ENCODE data around the gene CHCHD3. TPM values are rescaled to one million over a fixed set of nuclear protein-coding genes. Genes with fewer than 3 reads are reported as not detected.

CHCHD3 gene
- total and polyA plus RNA-seq, 9 of the 15 experiments (the other 6 are each of a cell fraction or from before 2014, with no cell fraction given), result 66.2 to 279 (median 204) TPM

GRCh38 chr7:133027397-133027796, 54.5 kb downstream of the CHCHD3 start:
- Histone ChIP-seq H3K9ac (ENCODE audit: insufficient read depth in 1 of 2, low read depth in 2 of 2, low read length in 2 of 2) (no peak overlapping the region), H3K27me3 (ENCODE audit: control insufficient read depth in 2 of 2, insufficient read depth in 2 of 2, low read length in 2 of 2) (no peaks in the 10 kb centered on the region; a peak in 1 of 5 replicates), H2AFZ (ENCODE audit: low read depth, low read length) (no peak overlapping the region), H3K79me2 (ENCODE audit: control insufficient read depth, insufficient read depth, low read length) (peaks cover 57% of the 10 kb centered on the region), H3K4me1 (replicated peaks in 1 of 2; ENCODE audit: control insufficient read depth in 2 of 2, insufficient read depth in 2 of 2, low read length in 2 of 2) (no peaks in the 10 kb centered on the region), H3K9me1 (ENCODE audit: control insufficient read depth, insufficient read depth, low read length) (no peaks in the 10 kb centered on the region), H3K9me3 (replicated peaks; ENCODE audit: control insufficient read depth, insufficient read depth, low read depth, low read length) (no peaks in the 10 kb centered on the region), H3K36me3 (ENCODE audit: control insufficient read depth, insufficient read depth, low read length) (peaks cover 27% of the 10 kb centered on the region), H3K4me3 (no peak overlapping the region), H3K4me2 (ENCODE audit: insufficient read depth, low read length) (no peak overlapping the region), H3K27ac (ENCODE audit: extremely low read depth, low read depth, low read length) (no peak overlapping the region), H4K20me1 (replicated peaks; ENCODE audit: control insufficient read depth, insufficient read depth, low read length) (no peaks in the 10 kb centered on the region)
- no peak for ATAC-seq
- no peak for FAIRE-seq
- DNase-seq (ENCODE audit: extremely low read depth in 1 of 4, low spot score in 3 of 4), result no peak
- ChIA-PET POLR2A (interaction anchor here (0.7 kb wide), 1 partner anchor 45 kb away, joined by 3 read pairs; no protein-coding TSS in a partner anchor), CTCF (ENCODE audit: low intra/inter-chr PET ratio) (no interaction called here)
- intact Hi-C loops (cut with micrococcal nuclease), result no loop called here
- in situ Hi-C loops (cut with MboI), result no loop called here
- no TSS peak for BruUV-seq (replicated peaks)
- TF ChIP-seq ZNF232 (CRISPR knock-in tag; IDR thresholded peaks at IDR 0.05) (no peak), E2F3 (CRISPR knock-in tag; IDR thresholded peaks at IDR 0.05) (no peak), RREB1 (CRISPR knock-in tag; IDR thresholded peaks at IDR 0.05) (no peak), NUFIP1 (IDR thresholded peaks at IDR 0.05; ENCODE audit: partially characterized antibody) (no peak), BDP1 (IDR thresholded peaks at IDR 0.05; ENCODE audit: insufficient read depth, insufficient read length) (no peak), PCBP1 (IDR thresholded peaks at IDR 0.05; ENCODE audit: low read depth, low read length, poor library complexity, severe bottlenecking) (peak; percentile 38), HNRNPK (IDR thresholded peaks at IDR 0.05; ENCODE audit: low read depth, low read length, poor library complexity, severe bottlenecking) (peak; percentile 94), ZNF449 (CRISPR knock-in tag; IDR thresholded peaks at IDR 0.05) (no peak), GABPB1 (CRISPR knock-in tag; IDR thresholded peaks at IDR 0.05) (no peak)

Measured in K562 (cell line).